HEK293T (cell line): Measurements from ENCODE around the gene CFD.

Source experiments
- BHLHE40 ChIP-seq: fragments of 450-650 bp; IDR thresholded peaks from 2 replicates; pipeline ENCODE4 v1.6.1; 2016; ENCODE audit warnings: mild to moderate bottlenecking, moderate library complexity, borderline replicate concordance
- FOXM1 ChIP-seq: fragments of 450-650 bp; IDR thresholded peaks from 2 replicates; pipeline ENCODE4 v1.6.1; 2017; ENCODE audit warnings: mild to moderate bottlenecking, borderline replicate concordance
- HDGF ChIP-seq: fragments of 450-650 bp; IDR thresholded peaks from 2 replicates; pipeline ENCODE4 v1.6.1; 2017; ENCODE audit warnings: antibody characterized with exemption, borderline replicate concordance
- LEF1 ChIP-seq: fragments of 450-650 bp; IDR thresholded peaks from 2 replicates; pipeline ENCODE4 v1.6.1; 2017; ENCODE audit warnings: mild to moderate bottlenecking, borderline replicate concordance
- PKNOX1 ChIP-seq: fragments of 450-650 bp; IDR thresholded peaks from 2 replicates; pipeline ENCODE4 v1.6.1; 2016
- SP1 ChIP-seq: fragments of 450-650 bp; IDR thresholded peaks from 2 replicates; pipeline ENCODE4 v1.6.1; 2017
- SUZ12 ChIP-seq: fragments of 450-650 bp; IDR thresholded peaks from 2 replicates; pipeline ENCODE4 v1.6.1; 2016; ENCODE audit warnings: mild to moderate bottlenecking
- TARDBP ChIP-seq: fragments of 450-650 bp; IDR thresholded peaks from 2 replicates; pipeline ENCODE4 v1.6.1; 2016

DNA sequence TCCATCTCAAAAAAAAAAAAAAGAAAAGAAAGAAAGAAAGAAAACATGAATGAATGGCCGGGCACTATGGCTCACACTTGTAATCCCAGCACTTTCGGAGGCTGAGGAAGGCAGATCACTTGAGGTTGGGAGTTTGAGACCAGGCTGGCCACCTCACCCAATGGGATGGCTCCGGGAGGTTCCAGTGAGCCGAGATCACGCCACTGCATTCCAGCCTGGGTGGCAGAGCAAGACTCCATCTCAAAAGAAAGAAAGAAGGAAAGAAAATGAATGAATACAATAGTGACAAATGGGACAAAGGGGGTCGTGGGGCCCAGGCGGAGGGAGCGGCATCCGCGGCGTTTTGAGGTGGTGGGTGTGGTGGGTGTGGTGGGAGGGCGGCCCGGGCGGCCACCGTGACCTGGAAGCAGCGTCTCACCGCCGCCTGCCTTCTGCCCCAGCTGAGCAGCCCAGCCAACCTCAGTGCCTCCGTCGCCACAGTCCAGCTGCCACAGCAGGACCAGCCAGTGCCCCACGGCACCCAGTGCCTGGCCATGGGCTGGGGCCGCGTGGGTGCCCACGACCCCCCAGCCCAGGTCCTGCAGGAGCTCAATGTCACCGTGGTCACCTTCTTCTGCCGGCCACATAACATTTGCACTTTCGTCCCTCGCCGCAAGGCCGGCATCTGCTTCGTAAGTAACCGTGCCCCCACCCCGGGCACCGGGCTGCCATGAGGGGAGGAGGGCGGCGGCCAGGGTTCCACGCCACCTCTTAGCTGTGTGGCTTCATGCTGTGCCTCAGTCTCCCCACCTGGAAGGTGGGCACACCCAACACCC, 13.6 kb upstream of the CFD start:
- TF ChIP-seq HDGF: no peak
- no peak for TF ChIP-seq SP1
- TF ChIP-seq LEF1: no peak
- no peak for TF ChIP-seq SUZ12
- TF ChIP-seq PKNOX1: no peak
- no peak for TF ChIP-seq TARDBP
- no peak for TF ChIP-seq BHLHE40
- TF ChIP-seq FOXM1: no peak
